Activated CD8-positive, alpha-beta memory T cell treated with anti-CD3 and anti-CD28 coated beads, Interleukin-2, amount 10 ng/mL, durations not matched to agents 7 days and 5 days (primary cell): ENCODE results near the gene DGUOK. TPM values are rescaled to one million over a fixed set of nuclear protein-coding genes. Genes with fewer than 3 reads are reported as not detected.

Experiments used
- ATAC-seq: fragments of 150-1000 bp; cut with Tn5 transposase; one replicate; pipeline ENCODE4 v1.10.0; 2021; ENCODE audit warnings: moderate library complexity
- CTCF ChIA-PET: fragments of 350-600 bp; sonication (Branson Sonifier 250); formaldehyde crosslinking; loops from one replicate; lab custom pipeline; 2021; ENCODE audit warnings: antibody characterized with exemption; lab: Charles Lee
- DNase-seq: peaks from one replicate; pipeline ENCODE4 v3.0.0-alpha.2; 2020
- H3K27ac Mint-ChIP-seq: one replicate; pipeline ENCODE4 v1.8.0; 2021; ENCODE audit warnings: mild to moderate bottlenecking, mixed read lengths
- H3K27me3 Mint-ChIP-seq: one replicate; pipeline ENCODE4 v1.8.0; 2021; ENCODE audit warnings: mixed read lengths
- H3K36me3 Mint-ChIP-seq: one replicate; pipeline ENCODE4 v1.8.0; 2021; ENCODE audit warnings: mild to moderate bottlenecking, mixed read lengths
- H3K4me1 Mint-ChIP-seq: one replicate; pipeline ENCODE4 v1.8.0; 2021; ENCODE audit warnings: mixed read lengths
- H3K4me3 Mint-ChIP-seq: one replicate; pipeline ENCODE4 v1.8.0; 2021; ENCODE audit warnings: mild to moderate bottlenecking, moderate library complexity, mixed read lengths
- H3K9me3 Mint-ChIP-seq: one replicate; pipeline ENCODE4 v1.8.0; 2022; ENCODE audit warnings: low read depth, mixed read lengths
- total RNA-seq, 2 experiments: library from RNA; stranded (reverse); gene quantifications; one replicate each; pipeline ENCODE4 v1.2.3, GENCODE V29; 2021

Gene DGUOK
- total RNA-seq, 2 experiments from 2014 or later: 65.9 to 75.4 TPM

- Mint-ChIP-seq H3K4me3 (no peak overlapping the region), H3K27me3 (peaks cover 6% of the 10 kb centered on the region), H3K9me3 (no peaks in the 10 kb centered on the region), H3K36me3 (no peaks in the 10 kb centered on the region), H3K4me1 (peaks cover 8% of the 10 kb centered on the region), H3K27ac (no peak overlapping the region)
- ATAC-seq: no peak
- CTCF ChIA-PET: interaction anchor here (1.3 to 2.5 kb wide), 5 partner anchors 11 to 240 kb away, joined by 6 to 22 read pairs (median 10); partner anchors contain the start of gene STAMBP
- no peak for DNase-seq
Observed at GRCh38 chr2:73906847-73907505, 19.7 kb upstream of the DGUOK start.

DNA sequence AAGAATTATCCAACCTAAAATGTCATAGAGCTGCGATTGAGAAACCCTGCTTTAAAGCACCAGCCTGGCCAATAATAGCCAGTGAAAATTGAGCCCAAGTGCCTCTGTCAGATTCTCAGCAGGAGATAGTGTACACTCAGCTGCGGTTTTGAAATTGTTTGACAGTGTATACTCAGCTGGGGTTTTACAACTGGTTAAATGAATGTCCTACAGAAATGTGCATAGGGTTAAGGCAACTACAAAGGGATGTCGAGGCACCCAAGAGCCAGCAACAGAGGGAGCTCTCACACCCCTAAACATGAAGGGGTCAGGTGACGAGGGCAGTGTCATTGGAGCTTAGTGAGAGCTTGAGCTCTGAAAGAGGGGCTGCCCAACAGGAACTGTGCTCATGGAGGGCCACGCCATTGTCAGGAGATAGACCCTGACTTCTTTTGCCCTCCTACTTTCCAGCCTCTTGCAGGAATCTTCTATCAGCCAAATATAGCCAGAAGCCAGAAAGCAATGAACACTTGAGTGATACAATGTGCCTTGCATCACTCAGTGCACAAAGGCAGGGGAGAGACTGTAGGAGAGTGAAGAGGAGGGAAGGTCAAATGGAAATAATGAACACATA is 18.7 kb upstream of the DGUOK start:
- no peak overlapping the region for H3K27ac Mint-ChIP-seq
- no peaks in the 10 kb centered on the region for H3K36me3 Mint-ChIP-seq
- no peak overlapping the region for H3K4me3 Mint-ChIP-seq
- peak; percentile 89 for ATAC-seq
- peak; percentile 74 for DNase-seq
- H3K4me1 Mint-ChIP-seq: peaks cover 9% of the 10 kb centered on the region
- H3K27me3 Mint-ChIP-seq: no peaks in the 10 kb centered on the region
- CTCF ChIA-PET: interaction anchor here (0.7 to 2.5 kb wide), 17 partner anchors 10 to 427 kb away, joined by 3 to 22 read pairs (median 5); partner anchors contain the start of gene STAMBP
- H3K9me3 Mint-ChIP-seq: no peaks in the 10 kb centered on the region

DNA sequence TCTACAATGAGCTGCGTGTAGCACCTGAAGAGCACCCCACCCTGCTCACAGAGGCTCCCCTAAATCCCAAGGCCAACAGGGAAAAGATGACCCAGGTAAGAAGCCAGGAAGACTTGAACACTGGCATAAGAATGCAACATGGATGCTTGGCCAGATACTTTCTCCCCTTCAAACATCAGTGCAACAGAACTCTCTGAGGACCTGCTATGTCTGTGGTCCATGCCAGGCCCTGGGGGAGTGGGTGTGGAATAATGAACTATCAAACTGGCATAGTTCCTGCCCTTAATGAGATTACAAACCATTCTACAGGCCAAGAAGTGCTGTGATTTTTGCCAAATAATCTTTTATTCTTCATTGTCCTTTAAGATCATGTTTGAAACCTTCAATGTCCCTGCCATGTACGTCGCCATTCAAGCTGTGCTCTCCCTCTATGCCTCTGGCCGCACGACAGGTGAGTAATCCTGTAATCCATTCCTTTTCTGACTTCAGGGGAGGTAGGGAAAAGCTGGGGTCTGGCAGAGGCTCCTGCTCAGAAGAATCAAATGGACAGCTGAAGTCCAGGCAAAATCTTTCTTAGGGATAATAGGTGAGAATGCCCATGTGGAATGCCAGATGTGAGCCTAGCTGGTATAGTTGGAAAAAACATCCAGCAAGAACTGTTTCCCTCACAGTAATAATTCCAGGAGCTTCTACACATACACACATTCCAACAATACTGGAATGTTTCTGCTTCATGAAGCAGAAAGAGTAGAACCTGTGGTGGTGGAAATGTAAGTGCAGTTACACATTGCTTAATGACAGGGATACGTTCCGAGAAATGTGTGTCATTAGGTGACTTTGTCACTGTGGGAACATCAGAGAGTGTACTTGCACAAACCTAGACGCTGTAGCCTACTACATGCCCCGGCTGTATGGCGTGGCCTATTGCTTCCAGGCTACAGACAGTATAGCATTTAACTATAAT is 17.7 kb upstream of the DGUOK start:
- no peaks in the 10 kb centered on the region for H3K36me3 Mint-ChIP-seq
- DNase-seq (no peak), ATAC-seq (no peak)
- H3K27me3 Mint-ChIP-seq: no peaks in the 10 kb centered on the region
- CTCF ChIA-PET: interaction anchor here (1.2 to 2.5 kb wide), 7 partner anchors 12 to 144 kb away, joined by 3 to 22 read pairs (median 6); partner anchors contain the start of gene STAMBP
- no peak overlapping the region for H3K4me3 Mint-ChIP-seq
- peaks cover 9% of the 10 kb centered on the region for H3K4me1 Mint-ChIP-seq
- H3K27ac Mint-ChIP-seq: no peak overlapping the region
- no peaks in the 10 kb centered on the region for H3K9me3 Mint-ChIP-seq

DNA sequence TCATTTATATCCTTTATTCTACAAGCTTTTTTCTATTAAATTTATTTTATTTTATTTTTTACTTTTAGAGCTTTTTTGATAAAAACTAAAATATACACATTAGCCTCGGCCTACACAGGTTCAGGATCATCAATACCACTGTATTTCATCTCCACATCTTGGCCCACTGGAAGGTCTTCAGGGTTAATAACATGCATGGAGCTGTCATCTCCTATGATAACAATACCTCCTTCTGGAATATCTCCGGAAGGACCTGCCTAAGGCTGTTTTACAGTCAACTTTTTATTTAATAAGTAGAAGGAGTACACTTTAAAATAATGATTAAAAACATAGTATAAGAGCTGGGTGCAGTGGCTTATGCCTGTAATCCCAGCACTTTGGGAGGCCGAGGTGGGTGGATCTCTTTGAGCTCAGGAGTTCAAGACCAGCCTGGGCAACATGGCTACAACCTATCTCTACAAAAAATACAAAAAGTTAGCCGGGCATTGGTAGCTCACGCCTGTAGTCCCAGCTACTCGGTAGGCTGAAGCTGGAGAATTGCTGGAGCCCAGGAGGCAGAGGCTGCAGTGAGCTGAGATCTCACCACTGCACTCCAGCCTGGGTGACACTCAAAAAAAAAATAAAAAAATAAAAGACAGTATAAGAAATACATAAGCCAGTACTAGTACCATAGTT is 15.7 kb upstream of the DGUOK start:
- H3K36me3 Mint-ChIP-seq: no peaks in the 10 kb centered on the region
- DNase-seq (no peak), ATAC-seq (no peak)
- no peaks in the 10 kb centered on the region for H3K27me3 Mint-ChIP-seq
- H3K4me1 Mint-ChIP-seq: peaks cover 13% of the 10 kb centered on the region
- CTCF ChIA-PET: interaction anchor here (1.1 to 2.2 kb wide), 6 partner anchors 77 to 236 kb away, joined by 3 to 9 read pairs (median 4); partner anchors contain the start of gene STAMBP
- H3K9me3 Mint-ChIP-seq: no peaks in the 10 kb centered on the region
- no peak overlapping the region for H3K4me3 Mint-ChIP-seq
- no peak overlapping the region for H3K27ac Mint-ChIP-seq

DNA sequence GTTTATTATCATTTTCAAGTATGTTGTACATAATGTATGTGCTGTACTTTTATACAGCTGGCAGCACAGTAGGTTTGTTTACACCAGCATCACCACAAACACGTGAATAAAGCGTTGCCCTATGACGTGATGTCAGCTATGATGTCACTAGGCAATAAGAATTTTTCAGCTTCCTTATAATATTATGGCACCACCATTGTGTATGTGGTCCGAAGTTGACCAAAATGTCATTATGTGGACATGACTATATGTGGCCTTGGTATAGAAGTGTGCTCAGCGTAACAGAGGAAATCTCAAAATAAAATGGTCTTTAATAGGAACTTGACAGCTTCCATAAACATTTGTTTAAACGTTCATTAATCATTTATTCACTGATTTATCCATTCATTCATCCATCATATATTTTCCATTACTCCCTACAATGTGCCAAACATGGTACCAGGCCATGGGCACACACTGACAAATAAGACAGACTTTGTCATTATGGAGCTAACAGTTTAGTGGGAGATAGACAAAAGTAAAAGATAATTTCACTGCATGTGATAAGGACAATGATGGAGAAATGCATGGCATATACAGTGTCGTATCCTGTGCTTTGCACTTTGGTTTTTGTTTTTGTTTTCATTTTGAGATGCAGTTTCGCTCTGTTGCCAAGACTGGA is 15.0 kb upstream of the DGUOK start:
- Mint-ChIP-seq H3K27me3 (no peaks in the 10 kb centered on the region), H3K9me3 (no peaks in the 10 kb centered on the region), H3K27ac (no peak overlapping the region), H3K36me3 (no peaks in the 10 kb centered on the region), H3K4me3 (no peak overlapping the region), H3K4me1 (peaks cover 13% of the 10 kb centered on the region)
- ATAC-seq (no peak), DNase-seq (no peak)
- CTCF ChIA-PET: interaction anchor here (1.1 to 2.2 kb wide), 5 partner anchors 76 to 209 kb away, joined by 3 to 9 read pairs (median 3); partner anchors contain the start of gene STAMBP

- no peaks in the 10 kb centered on the region for H3K27me3 Mint-ChIP-seq
- no peak overlapping the region for H3K27ac Mint-ChIP-seq
- H3K36me3 Mint-ChIP-seq: no peaks in the 10 kb centered on the region
- no peaks in the 10 kb centered on the region for H3K9me3 Mint-ChIP-seq
- ATAC-seq (no peak), DNase-seq (no peak)
- H3K4me3 Mint-ChIP-seq: no peak overlapping the region
- H3K4me1 Mint-ChIP-seq: peaks cover 9% of the 10 kb centered on the region
- CTCF ChIA-PET: no interaction called here
Observed at GRCh38 chr2:73913414-73914054, 13.1 kb upstream of the DGUOK start.

DNA sequence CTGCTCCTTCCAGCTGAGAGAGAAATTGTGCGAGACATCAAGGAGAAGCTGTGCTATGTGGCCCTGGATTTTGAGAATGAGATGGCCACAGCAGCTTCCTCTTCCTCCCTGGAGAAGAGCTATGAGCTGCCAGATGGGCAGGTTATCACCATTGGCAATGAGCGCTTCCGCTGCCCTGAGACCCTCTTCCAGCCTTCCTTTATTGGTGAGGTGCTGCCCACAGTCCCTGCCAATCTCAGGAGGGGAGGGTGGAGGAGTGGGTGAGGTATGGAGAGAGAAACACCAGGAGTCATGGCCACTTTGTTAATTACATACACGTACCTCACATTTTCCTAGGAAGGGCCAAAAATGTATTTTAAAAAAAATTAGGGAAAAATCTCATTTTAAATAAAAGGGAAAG is 12.0 kb upstream of the DGUOK start:
- H3K27ac Mint-ChIP-seq: no peak overlapping the region
- CTCF ChIA-PET: interaction anchor here (0.9 kb wide), 1 partner anchor 233 kb away, joined by 4 read pairs; the partner anchor contains the start of gene BOLA3
- H3K9me3 Mint-ChIP-seq: no peaks in the 10 kb centered on the region
- DNase-seq (no peak), ATAC-seq (no peak)
- H3K4me3 Mint-ChIP-seq: no peak overlapping the region
- H3K4me1 Mint-ChIP-seq: peaks cover 9% of the 10 kb centered on the region
- peaks cover 2% of the 10 kb centered on the region for H3K27me3 Mint-ChIP-seq
- no peaks in the 10 kb centered on the region for H3K36me3 Mint-ChIP-seq

GRCh38 chr2:73915437-73915993 is 11.2 kb upstream of the DGUOK start:
- Mint-ChIP-seq H3K4me3 (no peak overlapping the region), H3K36me3 (no peaks in the 10 kb centered on the region), H3K4me1 (peaks cover 9% of the 10 kb centered on the region), H3K27me3 (peaks cover 5% of the 10 kb centered on the region), H3K9me3 (no peaks in the 10 kb centered on the region), H3K27ac (no peak overlapping the region)
- CTCF ChIA-PET: no interaction called here
- DNase-seq (no peak), ATAC-seq (no peak)

DNA sequence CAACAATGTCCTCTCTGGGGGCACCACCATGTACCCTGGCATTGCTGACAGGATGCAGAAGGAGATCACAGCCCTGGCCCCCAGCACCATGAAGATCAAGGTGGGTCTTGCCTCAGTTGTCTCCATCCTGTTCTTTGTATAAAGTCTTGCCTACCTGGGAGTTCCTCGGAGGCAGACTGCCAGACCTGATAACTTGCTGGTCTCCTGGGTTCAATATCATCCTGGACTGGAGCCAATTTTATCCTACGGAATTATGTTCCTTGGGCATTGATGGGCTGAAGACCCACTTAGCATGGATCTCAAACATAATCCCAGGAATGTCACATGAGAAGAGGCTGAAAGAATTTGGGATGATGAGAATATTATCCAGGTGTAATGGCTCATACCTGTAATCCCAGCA is 10.0 kb upstream of the DGUOK start:
- CTCF ChIA-PET: interaction anchor here (1.3 to 1.7 kb wide), 2 partner anchors 9 to 85 kb away, joined by 3 to 10 read pairs; no protein-coding TSS in a partner anchor

DNA sequence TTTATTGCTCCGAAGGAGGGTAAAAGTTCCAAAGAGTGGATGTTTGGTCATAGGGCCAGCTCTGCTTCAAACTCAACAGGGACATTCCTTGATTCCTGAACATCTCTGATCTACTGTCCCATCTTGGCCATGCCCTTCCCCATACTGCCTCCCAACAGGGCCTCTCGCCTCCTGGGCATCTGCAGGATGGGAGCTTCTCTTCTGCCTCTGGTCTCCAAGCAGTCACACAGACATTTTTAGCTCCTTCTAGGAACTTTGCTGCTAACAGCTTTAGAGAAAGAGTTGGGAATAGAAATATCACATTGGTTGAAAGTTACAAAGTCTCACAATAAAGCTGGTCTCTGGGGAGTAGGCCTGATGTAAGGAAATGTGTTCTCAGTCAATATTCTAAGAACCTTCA is 9.4 kb upstream of the DGUOK start:
- no peaks in the 10 kb centered on the region for H3K9me3 Mint-ChIP-seq
- no peak for ATAC-seq
- no peak overlapping the region for H3K4me3 Mint-ChIP-seq
- no peak for DNase-seq
- H3K4me1 Mint-ChIP-seq: peaks cover 6% of the 10 kb centered on the region
- H3K27me3 Mint-ChIP-seq: peaks cover 6% of the 10 kb centered on the region
- no peak overlapping the region for H3K27ac Mint-ChIP-seq
- H3K36me3 Mint-ChIP-seq: no peaks in the 10 kb centered on the region
- CTCF ChIA-PET: interaction anchor here (1.3 to 1.7 kb wide), 2 partner anchors 10 to 84 kb away, joined by 3 to 10 read pairs; no protein-coding TSS in a partner anchor

More for the DNA sequence above, 10.0 kb upstream of the DGUOK start:
- no peak overlapping the region for H3K27ac Mint-ChIP-seq
- H3K4me3 Mint-ChIP-seq: no peak overlapping the region
- H3K9me3 Mint-ChIP-seq: no peaks in the 10 kb centered on the region
- peaks cover 6% of the 10 kb centered on the region for H3K27me3 Mint-ChIP-seq
- peaks cover 9% of the 10 kb centered on the region for H3K4me1 Mint-ChIP-seq
- H3K36me3 Mint-ChIP-seq: no peaks in the 10 kb centered on the region
- ATAC-seq: no peak
- DNase-seq: no peak

DNA sequence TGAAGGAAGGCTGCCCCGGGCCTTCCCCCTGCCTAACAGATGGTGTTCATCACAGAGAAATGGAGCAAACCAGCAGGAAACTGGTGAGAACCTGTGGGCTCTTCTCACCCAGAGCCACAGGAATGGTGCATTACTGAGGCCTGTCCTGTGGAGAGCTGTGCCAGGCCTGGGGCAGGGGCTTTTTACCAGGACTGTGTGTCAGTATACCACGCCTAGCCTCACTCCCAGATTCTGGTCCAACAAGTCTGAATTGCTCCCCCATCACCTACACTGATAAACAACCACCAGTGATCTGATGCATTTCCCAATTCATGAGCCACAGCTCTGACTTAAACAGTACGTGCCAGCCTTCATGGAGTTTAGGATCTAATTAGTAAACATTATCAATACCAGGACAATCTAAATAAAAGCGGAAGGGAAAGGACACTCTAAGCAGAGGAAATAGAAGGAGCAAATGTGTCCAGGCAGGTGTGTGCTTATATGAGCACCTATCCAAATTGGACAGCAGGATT is 8.9 kb upstream of the DGUOK start:
- peaks cover 8% of the 10 kb centered on the region for H3K4me1 Mint-ChIP-seq
- no peak for DNase-seq
- H3K4me3 Mint-ChIP-seq: no peak overlapping the region
- no peak for ATAC-seq
- CTCF ChIA-PET: interaction anchor here (1.0 to 1.7 kb wide), 4 partner anchors 10 to 187 kb away, joined by 3 to 10 read pairs (median 3); no protein-coding TSS in a partner anchor
- no peaks in the 10 kb centered on the region for H3K36me3 Mint-ChIP-seq
- H3K27ac Mint-ChIP-seq: no peak overlapping the region
- H3K9me3 Mint-ChIP-seq: no peaks in the 10 kb centered on the region
- H3K27me3 Mint-ChIP-seq: peaks cover 6% of the 10 kb centered on the region
